ENCODE measurements around the gene CLIC2.

Gene CLIC2

DNA sequence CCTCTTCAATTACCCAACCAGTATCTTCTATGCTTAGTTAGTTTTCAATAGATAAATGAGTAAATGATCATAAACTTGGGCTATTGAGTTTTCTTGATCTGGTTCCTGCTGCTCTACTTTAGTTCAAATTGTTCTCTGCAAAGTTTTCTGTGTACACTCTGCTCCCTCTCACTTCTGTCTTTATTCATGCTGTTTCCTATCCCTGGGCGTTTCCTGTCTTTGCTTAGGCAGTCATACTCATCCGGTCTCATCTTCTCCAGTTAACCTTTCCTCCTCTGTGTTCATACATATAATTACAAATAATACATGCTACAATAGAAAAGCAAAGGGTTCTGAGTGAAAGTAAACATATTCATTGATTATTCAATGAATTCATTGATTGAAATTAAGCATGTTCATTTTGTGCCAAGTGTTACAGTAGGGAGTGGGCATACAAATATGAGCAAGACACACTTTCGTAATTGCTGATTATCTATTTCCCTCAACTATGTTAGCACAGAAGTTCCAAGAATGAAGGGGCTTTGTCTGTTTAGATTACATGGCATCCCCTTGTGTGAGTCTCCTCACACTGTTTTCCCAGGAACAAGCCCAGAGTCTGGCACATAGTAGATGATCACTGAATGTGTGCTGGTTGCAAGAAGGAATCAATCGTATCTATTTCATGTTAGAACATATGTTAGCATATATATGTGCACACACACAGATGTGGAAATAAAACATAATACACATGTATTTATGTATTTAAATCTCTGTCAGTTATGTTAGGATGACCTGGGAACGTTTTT lies 71.3 kb downstream of the CLIC2 start:
- no peak for DNase-seq

- no peak for DNase-seq
These were observed 74.7 kb downstream of the CLIC2 start for GRCh38 chrX:155259752-155260151.

- DNase-seq: no peak
These were observed 83.0 kb downstream of the CLIC2 start for GRCh38 chrX:155251391-155251790.

- no peak for DNase-seq
These were observed 86.9 kb downstream of the CLIC2 start for GRCh38 chrX:155247497-155247896.

- no peak for DNase-seq
These were observed 87.7 kb downstream of the CLIC2 start for GRCh38 chrX:155246748-155247147.

GRCh38 chrX:155242300-155242699 lies 92.1 kb downstream of the CLIC2 start:
- no peak for DNase-seq

DNA sequence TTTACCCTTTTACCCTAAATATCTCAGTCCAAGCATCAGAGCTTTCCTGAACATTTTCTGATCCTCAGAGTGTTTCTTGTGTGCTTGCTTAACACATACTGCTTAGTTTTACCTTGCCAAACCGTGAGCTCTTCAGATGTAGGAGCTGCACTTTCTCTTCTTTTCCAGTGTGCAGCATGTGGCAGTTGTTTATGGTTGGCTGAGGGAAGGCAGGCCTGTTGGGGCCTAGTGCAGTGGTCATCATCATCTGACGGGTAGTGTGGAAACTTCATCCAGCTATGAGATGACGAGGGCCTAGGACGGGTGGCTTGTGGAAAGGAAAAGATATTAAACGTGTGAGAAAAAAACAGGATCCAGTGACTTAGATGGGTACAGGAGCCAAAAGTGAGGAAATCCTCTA lies 96.7 kb downstream of the CLIC2 start:
- no peak for DNase-seq

DNA sequence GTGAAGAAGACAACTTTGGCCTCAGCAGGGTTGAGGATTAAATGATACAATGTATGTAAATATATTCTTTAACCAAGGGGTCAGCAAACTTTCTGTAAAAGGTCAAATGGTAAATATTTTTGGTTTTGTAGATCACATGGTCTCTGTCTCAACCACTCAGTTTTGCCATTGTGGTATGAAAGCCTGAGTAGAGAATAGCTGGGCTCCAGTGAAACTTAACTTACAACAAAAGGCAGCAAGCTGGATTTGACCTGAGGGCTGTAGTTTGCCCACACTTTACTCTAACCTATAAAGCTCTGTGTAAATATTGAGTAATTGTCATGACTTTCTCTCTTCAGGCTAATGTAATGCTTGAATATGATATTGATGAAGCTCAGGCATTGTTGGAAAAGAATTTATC lies 98.5 kb downstream of the CLIC2 start:
- DNase-seq: no peak

GRCh38 chrX:155231163-155231562 lies 103.3 kb downstream of the CLIC2 start:
- no peak for DNase-seq
